Activated gamma-delta T cell treated with anti-CD3 and anti-CD28 coated beads, Interleukin-2, amount 50 U/mL, for 16 hours (primary cell): ENCODE data around the gene RPL15.

Experiments
- DNase-seq: peaks from one replicate; pipeline ENCODE4 v3.0.0-alpha.2; 2020; ENCODE audit warnings: low read depth

Gene RPL15

DNA sequence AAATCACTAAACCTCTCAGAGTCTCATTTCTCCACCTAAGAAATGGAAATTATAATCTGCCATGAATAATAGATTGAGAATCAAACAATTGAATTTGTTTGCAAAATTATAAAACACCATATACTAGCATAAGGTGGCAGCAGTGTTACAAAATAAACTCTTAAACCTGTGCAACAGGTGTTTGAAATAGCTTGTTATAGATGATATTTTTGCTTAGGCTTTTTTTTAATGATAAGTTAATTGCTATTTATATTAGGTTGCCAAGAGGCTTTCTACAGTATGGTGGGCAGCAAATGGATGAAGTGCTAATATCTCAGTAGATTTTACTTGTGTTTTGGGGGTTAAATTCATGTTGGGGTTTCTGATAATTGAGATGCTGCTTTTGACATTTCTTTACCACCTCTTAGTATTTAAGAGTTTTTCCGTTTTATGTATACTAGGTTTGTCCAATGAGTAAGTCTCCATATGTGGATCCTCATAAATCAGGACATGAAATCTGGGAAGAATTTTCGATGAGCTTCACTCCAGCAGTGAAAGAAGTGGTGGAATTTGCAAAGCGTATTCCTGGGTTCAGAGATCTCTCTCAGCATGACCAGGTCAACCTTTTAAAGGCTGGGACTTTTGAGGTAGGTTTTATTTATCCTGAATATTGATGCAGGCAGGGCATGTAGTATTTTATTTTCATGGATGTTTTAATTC is 47.8 kb downstream of the RPL15 start:
- DNase-seq: no peak

DNA sequence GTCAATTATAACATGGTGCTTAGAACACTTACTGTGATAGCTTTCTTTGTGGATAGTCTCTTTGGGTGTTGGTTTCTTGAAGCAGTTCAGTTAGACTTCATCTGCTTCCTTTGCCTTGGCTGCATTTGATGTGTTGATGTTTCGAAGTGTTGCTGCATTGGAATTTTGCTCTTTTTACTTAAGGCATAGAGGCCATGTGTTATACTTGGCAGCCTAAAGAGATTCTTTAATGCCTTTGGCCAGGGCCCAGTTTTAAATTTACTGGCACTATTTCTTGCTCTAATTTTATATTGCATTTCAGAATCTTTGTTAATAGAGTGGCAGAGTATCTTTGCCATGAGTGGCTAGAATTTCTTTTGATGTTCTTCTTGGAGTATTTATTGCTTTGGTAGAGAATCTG is 49.4 kb downstream of the RPL15 start:
- no peak for DNase-seq

GRCh38 chr3:23968463-23969184 is 51.7 kb downstream of the RPL15 start:
- no peak for DNase-seq

GRCh38 chr3:23969393-23969792 is 52.5 kb downstream of the RPL15 start:
- DNase-seq: no peak
